ENCODE results near the gene HOXC9.

DNA sequence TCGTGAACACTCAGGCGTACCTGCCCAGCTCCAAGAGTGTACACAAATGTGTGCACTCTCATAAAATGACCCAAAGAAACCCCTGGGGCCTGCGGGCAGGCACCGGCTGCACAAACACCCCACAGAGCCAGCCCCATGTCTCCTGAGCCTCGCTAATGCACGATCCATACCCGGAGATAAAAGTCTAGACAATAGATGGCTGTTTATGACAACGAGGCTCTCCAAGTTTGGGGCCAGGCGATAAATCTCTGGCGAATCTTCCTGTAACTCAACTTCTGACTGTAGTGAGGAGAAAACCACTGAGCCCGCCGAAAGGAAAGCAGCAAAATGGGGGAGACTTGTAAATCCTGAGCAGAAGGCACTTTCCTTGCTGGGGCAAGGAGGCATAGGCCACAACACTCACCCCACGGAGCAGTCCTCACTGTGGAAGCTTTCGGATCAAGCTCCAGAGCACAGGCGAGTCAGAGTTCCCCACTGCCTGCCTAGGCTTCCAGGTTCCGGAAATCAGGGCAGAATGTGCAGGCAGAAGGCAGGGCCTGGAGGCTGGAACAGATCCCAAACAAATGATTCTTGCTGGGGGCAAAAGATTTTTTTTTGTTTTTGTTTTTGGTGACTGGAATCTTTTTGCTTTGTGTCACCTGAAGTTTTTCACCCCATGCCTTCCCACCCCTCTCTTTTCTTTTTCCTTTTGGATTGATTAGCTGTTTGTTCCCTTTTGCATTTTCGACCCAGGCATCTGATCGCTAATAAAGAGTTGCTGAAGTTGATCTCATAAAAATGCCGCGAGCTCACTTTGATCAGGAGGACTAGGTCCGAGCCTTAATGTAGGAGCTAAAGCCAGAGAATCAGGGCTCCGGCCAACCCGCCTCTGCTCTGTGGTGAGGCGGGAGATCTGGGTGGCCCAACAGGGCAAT is 31.5 kb upstream of the HOXC9 start:
- TF ChIP-seq ZNF274 (IDR thresholded peaks at IDR 0.05; ENCODE audit: low read depth, low read length) (no peak), YY1 (IDR thresholded peaks at IDR 0.05; ENCODE audit: insufficient read depth, insufficient read length) (no peak), SUZ12 (IDR thresholded peaks at IDR 0.05; ENCODE audit: extremely low read depth, insufficient read depth, insufficient read length) (no peak)
